ENCODE measurements around the gene ZMYM4. TPM values are rescaled to one million over a fixed set of nuclear protein-coding genes. Genes with fewer than 3 reads are reported as not detected.

Gene ZMYM4
- total and polyA plus RNA-seq, 10 of the 15 experiments (the other 5 are each of a cell fraction or from before 2014, with no cell fraction given), result 8.0 to 37.0 (median 28.1) TPM

DNA sequence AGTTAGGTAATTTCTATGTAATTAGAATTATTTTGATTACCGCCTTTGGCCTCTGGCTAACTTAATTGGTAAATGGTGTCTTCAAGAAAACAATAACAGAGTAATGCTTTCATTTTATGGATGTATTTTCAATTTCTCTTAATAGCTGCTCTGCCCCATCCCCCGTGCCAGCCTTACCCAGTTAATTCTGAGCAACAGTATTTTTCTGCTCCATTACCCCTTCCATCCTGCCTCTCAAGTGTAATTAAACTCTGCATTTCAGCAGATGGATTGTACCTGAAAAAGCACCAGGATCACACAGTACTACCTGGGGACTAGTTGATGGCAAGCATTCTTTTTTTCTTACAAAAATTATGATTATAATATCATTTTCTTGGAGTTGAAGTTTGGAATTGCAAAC lies 184.5 kb downstream of the ZMYM4 start:
- in situ Hi-C loops (cut with MboI), result loop anchor here (5.0 kb wide), 1 partner anchor 109 kb away; no protein-coding TSS in a partner anchor

More for the DNA sequence above, 184.5 kb downstream of the ZMYM4 start:
- Histone ChIP-seq H3K79me2 (ENCODE audit: control insufficient read depth, insufficient read depth, low read length) (no peaks in the 10 kb centered on the region), H3K27ac (ENCODE audit: control insufficient read depth, insufficient read depth) (no peak overlapping the region), H3K4me1 (ENCODE audit: control insufficient read depth, insufficient read depth, low read length) (no peaks in the 10 kb centered on the region), H4K20me1 (ENCODE audit: control insufficient read depth, insufficient read depth) (no peaks in the 10 kb centered on the region), H3K27me3 (replicated peaks in 1 of 2; ENCODE audit: control insufficient read depth in 2 of 2, insufficient read depth in 2 of 2, low read length in 1 of 2) (no peaks in the 10 kb centered on the region), H3K4me3 (no peak overlapping the region), H3K4me2 (ENCODE audit: control insufficient read depth, insufficient read depth) (no peak overlapping the region), H3K9me3 (replicated peaks; ENCODE audit: control insufficient read depth, insufficient read depth, low read length) (no peaks in the 10 kb centered on the region), H2AFZ (ENCODE audit: control insufficient read depth, low read depth, low read length) (no peak overlapping the region), H3K36me3 (ENCODE audit: control insufficient read depth in 2 of 2, insufficient read depth in 2 of 2, low read length in 1 of 2) (peaks cover 9 to 26% of the 10 kb centered on the region in 2 experiments), H3K9ac (ENCODE audit: control insufficient read depth, insufficient read depth, low read length) (no peak overlapping the region)
- 98% methylated on average over 2 of the region's 2 CpGs for WGBS (ENCODE audit: insufficient coverage, insufficient replicate concordance, low lambda C conversion rate, missing lambda C conversion rate)
- RAD21 ChIA-PET (ENCODE audit: unreplicated experiment), result interaction anchor here (0.5 to 7.7 kb wide), 13 partner anchors 46 to 318 kb away, joined by 3 to 139 read pairs (median 28); partner anchors contain the start of genes KIAA0319L and NCDN
- no TSS peak for BruUV-seq (replicated peaks)
- CTCF ChIA-PET, result interaction anchor here (0.7 to 9.3 kb wide), 20 partner anchors 9 to 600 kb away, joined by 3 to 260 read pairs (median 27); partner anchors contain the start of genes KIAA0319L and NCDN
- SMC1A ChIA-PET (ENCODE audit: uncharacterized antibody, unreplicated experiment), result interaction anchor here (1.2 to 14.3 kb wide), 16 partner anchors 9 to 153 kb away, joined by 3 to 254 read pairs (median 20); no protein-coding TSS in a partner anchor
- ATAC-seq, result no peak
- TF ChIP-seq WRNIP1 (IDR thresholded peaks at IDR 0.05; ENCODE audit: borderline replicate concordance, low read depth, low read length) (no peak), ZNF217 (IDR thresholded peaks at IDR 0.05) (no peak), NFYB (IDR thresholded peaks at IDR 0.05; ENCODE audit: insufficient read depth, low read depth, low read length) (no peak), BHLHE40 (IDR thresholded peaks at IDR 0.05; ENCODE audit: borderline replicate concordance in 1 of 2, low read depth in 2 of 2, low read length in 1 of 2) (no peak), CHD1 (IDR thresholded peaks at IDR 0.05; ENCODE audit: low read depth, low read length) (no peak), SIX5 (IDR thresholded peaks at IDR 0.05; ENCODE audit: low read depth, low read length, severe bottlenecking) (no peak)
- TF ChIP-seq, protein P1, sequence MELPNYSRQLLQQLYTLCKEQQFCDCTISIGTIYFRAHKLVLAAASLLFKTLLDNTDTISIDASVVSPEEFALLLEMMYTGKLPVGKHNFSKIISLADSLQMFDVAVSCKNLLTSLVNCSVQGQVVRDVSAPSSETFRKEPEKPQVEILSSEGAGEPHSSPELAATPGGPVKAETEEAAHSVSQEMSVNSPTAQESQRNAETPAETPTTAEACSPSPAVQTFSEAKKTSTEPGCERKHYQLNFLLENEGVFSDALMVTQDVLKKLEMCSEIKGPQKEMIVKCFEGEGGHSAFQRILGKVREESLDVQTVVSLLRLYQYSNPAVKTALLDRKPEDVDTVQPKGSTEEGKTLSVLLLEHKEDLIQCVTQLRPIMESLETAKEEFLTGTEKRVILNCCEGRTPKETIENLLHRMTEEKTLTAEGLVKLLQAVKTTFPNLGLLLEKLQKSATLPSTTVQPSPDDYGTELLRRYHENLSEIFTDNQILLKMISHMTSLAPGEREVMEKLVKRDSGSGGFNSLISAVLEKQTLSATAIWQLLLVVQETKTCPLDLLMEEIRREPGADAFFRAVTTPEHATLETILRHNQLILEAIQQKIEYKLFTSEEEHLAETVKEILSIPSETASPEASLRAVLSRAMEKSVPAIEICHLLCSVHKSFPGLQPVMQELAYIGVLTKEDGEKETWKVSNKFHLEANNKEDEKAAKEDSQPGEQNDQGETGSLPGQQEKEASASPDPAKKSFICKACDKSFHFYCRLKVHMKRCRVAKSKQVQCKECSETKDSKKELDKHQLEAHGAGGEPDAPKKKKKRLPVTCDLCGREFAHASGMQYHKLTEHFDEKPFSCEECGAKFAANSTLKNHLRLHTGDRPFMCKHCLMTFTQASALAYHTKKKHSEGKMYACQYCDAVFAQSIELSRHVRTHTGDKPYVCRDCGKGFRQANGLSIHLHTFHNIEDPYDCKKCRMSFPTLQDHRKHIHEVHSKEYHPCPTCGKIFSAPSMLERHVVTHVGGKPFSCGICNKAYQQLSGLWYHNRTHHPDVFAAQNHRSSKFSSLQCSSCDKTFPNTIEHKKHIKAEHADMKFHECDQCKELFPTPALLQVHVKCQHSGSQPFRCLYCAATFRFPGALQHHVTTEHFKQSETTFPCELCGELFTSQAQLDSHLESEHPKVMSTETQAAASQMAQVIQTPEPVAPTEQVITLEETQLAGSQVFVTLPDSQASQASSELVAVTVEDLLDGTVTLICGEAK (IDR thresholded peaks at IDR 0.05; ENCODE audit: borderline replicate concordance), result no peak
- TF ChIP-seq, protein P2, sequence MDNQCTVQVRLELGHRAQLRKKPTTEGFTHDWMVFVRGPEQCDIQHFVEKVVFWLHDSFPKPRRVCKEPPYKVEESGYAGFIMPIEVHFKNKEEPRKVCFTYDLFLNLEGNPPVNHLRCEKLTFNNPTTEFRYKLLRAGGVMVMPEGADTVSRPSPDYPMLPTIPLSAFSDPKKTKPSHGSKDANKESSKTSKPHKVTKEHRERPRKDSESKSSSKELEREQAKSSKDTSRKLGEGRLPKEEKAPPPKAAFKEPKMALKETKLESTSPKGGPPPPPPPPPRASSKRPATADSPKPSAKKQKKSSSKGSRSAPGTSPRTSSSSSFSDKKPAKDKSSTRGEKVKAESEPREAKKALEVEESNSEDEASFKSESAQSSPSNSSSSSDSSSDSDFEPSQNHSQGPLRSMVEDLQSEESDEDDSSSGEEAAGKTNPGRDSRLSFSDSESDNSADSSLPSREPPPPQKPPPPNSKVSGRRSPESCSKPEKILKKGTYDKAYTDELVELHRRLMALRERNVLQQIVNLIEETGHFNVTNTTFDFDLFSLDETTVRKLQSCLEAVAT (IDR thresholded peaks at IDR 0.05), result no peak
- FAIRE-seq, result no peak
- intact Hi-C loops (cut with micrococcal nuclease; ENCODE audit: unreplicated experiment), result loop anchor here (5.0 kb wide), 2 partner anchors 264 to 319 kb away; partner anchors contain the start of gene C1orf216
- no peak for DNase-seq (ENCODE audit: low read depth, low spot score)
- POLR2A ChIA-PET, result interaction anchor here (0.7 to 2.0 kb wide), 3 partner anchors 82 to 96 kb away, joined by 3 to 7 read pairs (median 4); no protein-coding TSS in a partner anchor

Measured in GM12878 (cell line).